ENCODE measurements around the gene TTLL8.

Gene TTLL8

DNA sequence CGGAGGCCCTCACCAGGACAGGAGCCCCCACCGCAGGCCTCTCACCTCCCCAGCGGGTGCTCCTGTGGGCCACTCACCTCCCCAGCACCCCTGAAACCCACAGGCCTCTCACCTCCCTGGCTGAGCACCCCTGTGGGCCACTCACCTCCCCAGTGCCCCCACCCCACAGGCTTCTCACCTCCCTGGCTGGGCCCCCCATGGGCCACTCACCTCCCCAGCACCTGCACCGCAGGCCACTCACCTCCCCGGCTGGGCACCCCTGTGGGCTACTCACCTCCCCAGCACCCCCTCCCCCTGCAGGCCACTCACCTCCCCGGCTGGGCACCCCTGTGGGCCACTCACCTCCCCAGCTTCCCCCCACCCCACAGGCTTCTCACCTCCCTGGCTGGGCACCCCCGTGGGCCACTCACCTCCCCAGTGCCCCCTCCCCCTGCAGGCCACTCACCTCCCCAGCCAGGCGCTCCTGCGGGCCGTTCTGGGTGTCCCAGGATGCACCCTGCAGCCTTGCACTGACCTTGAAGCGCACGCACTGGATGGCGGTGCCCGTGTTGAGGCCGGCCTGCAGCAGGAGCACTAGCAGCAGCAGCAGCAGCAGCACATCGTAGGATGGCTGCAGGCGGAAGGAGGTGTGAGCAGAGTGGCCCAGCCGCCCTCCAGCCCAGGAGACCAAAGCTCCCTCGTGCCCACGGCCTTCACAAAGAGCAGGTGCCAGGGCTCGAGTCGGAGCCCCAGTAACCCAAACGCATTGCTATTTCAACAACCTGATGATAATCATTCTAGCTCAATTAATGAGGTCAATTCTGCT, 5.7 kb upstream of the TTLL8 start:
- DNase-seq (ENCODE audit: insufficient read length, low spot score) (no peak), FAIRE-seq (no peak)

DNA sequence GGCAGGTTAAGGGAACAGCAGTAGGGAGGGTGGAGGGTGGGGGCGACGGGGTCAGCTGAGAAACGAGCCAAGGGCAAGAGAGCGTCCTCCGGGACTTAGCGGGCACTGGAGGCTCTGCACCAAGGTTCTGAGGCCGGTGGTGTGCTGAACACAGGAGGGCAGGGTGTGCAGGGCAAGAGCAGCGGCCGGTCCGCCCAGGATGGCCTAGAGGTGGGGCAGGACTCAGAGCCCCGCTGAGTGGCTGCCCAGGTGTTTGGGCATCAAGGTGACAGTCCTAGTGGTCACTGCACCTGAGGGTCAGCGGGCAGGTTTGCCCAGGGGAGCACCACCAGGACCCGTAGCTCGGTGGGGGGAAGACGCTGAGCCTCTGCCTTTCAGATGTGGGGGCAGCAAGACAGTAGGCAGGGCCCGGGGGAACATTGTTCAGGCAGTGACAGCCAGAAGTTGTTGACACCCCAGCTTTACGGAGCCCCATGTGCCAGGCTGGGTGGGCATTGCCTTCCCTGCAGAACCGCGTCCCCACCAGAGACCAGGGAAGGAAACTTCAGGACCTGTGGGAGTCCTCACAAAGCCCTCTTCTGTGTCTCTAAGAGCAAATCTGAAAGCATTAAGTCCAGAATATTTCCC, 4.5 kb upstream of the TTLL8 start:
- FAIRE-seq (no peak), DNase-seq (ENCODE audit: insufficient read length, low spot score) (no peak)

DNA sequence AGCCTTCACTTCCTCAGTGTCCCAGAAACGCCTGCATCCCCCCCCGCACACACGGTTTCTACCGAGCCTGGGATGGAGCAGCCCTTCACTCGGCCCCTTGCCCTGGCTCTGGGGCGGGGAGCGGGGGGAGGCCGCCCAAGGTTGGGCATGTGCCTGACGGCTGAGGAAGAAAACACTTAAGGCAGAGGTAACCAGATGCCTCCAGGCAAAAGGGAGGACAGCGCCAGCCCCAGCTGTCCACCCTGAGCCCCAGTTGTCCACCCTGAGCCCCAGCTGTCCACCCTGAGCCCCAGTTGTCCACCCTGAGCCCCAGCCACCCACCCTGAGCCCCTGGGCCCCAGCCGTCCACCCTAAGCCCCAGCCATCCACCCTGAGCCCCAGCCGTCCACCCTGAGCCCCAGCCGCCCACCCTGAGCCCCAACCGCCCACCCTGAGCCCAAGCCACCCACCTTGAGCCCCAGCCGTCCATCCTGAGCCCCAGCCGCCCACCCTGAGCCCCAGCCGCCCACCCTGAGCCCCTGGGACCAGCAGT, 3.8 kb upstream of the TTLL8 start:
- FAIRE-seq (no peak), DNase-seq (ENCODE audit: insufficient read length, low spot score) (no peak)

DNA sequence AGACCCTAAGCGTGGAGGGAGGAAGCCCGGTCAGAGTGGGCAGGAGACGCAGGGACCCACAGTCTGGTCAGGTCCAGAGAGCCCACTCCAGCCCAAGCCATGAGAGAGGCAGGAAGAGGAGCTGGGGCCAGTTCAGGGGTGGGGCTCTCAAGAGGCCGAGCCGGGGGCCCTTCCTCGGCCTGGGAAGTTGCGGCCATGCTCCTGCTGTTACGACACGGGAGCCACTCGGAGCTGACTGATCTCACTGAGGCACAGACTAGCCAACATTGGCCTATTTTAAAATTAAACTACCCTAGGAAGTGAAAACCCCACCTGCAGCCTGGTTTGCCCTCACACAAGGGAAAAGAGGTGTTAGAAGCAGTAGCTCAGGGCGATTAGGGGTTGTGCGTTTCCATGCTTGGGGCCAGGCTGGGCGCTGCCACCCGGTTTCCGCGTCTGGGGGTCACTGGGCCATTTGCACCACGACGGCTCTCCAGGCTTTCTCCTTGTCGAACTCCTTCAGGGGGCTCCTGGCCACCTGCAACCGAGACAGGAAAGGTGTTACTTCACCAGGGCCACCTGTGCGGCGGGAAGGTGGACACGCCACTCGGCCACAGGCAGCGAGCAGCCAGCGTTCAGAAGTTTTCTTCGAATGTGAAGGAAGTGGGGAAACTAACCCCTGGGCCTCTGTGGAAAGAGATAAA, 3.2 kb upstream of the TTLL8 start:
- DNase-seq (ENCODE audit: insufficient read length, low spot score) (no peak), FAIRE-seq (no peak)

DNA sequence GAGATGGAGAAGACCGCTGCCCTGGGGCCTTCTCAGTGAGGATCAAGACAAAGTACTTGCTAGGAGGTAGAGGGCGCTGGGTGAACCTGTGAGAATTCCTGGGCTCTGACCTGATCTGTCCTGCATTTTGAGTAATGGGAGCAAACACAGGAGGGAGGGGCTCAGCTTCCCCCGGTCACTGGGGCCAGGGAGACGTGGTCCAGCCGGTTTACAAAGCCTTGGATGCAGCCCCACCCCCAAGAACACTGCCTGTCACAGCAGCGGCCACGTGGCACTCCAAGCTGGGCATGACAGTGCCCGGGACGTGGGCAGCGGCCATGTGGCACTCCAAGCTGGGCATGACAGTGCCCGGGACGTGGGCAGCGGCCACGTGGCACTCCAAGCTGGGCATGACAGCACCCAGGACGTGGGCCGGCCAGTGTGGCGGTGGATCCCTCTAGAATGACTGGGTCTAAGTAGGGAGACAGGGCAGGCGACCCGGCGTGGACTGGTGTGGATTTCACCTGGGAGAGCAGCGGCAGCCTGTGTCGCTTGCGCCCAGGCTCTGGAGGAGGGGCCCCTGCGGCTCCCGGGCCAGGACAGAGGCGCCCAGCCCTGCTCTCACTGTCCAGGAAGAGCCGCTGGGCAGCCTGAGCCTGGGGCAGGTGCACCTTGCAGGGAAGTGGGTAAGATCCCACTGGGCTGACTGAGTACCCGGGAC, 2.5 kb upstream of the TTLL8 start:
- DNase-seq (ENCODE audit: insufficient read length, low spot score) (no peak), FAIRE-seq (no peak)

DNA sequence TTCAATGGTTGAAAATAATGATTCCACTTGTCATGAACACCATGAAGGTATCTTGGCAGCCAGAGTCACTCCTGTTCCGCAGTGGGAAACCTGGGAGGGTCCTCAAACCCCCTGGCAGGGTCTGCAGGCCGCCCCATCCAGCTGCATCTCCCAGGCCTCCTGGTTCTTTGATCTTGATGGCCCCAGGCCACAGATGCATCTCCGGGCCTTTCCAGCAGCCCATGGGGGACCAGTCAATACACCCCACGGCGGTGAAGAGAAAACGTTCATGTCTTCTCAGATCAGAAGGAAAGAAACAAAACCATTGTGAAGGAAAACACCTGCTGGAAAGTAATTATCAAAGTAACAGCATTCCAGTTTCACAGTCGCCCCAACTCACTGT, 1.8 kb upstream of the TTLL8 start:
- FAIRE-seq (no peak), DNase-seq (ENCODE audit: insufficient read length, low spot score) (no peak)

DNA sequence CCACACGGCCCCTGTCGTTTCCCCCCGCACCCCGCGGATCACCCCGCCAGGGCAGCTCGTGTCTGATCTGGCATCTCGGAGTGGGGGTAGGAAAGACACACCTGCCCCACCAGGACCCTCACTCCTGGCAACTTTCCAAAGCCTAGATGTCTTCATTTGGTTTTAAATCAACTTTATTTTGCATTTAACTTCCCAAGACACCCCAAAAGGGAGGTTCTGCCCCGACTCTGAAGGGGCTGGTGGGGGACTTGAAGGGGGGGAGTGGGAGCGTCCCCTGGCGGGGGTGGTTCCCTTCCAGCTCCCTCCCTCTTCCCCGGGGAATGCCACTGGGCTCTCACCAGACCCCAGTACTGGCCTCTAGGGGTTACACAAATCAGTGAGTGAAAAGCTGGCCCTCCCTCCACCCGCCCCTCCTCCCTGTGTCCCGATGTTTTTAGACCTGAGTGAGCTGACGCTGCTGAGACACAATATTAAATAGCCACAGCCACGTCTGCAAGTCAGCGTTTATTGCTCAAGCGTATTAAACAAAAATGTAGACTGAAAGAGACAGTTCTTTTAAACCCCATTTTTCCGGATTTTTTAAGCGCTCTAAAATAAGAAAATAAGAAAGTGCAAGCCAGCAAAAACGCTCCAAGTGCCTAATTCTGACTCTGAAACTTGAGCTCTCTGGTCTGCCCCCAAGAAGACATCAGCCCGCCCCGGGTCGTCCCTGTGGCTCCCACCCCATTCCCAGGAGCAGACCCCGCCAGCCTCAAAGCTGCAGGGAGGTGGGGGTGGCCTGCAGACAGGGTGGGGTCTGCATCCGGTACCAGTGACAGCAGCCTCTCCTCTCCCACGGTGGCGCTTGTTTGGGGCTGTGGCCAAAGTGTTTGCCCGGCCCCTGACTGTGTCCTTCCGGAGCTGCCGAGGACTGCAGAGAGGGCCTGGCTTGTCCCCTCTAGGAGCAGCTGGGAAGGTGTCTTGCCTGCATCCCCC, 1.1 kb upstream of the TTLL8 start:
- peak; percentile 18 for DNase-seq (ENCODE audit: insufficient read length, low spot score)
- FAIRE-seq = no peak

DNA sequence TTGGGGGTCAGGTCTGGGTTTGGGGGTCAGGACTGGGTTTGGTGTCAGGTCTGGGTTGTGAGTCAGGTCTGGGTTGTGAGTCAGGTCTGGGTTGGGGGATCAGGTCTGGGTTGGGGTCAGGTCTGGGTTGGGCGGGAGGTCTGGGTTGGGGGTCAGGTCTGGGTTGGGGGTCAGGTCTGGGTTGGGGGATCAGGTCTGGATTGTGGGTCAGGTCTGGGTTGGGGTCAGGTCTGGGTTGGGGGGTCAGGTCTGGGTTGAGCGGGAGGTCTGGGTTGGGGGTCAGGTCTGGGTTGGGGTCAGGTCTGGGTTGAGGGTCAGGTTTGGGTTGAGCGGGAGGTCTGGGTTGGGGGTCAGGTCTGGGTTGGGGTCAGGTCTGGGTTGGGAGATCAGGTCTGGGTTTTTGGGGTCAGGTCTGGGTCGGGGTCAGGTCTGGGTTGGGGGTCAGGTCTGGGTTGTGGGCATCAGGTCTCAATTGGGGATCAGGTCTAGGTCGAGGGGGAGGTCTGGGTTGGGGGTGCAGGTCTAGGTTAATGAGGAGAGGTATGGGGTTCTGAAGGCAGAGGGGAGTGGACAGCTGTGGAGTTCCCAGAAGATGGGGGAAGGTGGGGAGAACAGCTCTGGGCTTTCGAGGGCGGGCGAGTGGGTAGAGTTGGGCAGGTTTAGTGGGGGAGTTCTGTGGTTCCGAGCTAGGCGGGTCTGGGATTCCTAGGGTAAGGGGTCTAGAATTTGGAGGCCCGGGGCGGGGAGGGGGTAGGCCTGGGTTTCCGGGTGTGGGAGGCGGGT, 629 bp downstream of the TTLL8 start:
- FAIRE-seq = no peak
- DNase-seq (ENCODE audit: insufficient read length, low spot score) = no peak

DNA sequence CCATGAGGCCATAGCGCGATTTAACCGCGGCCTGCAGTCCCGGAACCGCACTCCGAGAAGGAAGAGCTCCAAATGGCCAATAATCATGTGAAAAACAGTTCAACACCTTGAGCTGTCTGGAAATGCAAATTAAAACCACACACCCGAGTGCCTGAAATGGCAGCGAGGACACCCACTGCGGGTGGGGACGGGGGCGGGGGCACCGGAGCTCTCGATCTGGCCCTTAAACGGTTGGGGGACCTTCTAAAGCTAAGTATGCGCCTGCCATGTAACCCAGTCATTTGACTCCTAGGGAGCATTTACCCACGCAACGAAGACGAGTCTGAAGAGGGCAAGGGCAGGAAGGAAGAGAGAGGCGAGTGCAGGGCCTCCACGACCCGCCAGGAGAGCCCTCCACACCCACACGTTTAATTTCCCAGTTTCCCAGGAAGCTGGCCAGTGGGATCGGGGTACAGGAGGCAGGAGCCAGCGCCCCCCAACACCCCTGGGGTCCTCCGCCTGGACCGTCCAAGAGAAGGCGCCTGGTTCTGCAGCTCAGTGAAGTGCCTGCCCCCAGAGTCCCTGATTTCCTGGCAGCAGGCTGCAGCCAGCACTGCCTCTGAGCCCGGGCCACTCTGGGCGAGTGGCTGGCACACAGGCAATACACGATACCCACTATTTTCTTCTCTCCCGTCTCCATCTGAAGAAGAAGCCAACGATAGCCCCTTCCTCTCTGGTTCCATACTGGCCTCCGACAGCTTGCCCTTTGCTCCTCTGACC, 1.7 kb downstream of the TTLL8 start:
- FAIRE-seq = no peak

DNA sequence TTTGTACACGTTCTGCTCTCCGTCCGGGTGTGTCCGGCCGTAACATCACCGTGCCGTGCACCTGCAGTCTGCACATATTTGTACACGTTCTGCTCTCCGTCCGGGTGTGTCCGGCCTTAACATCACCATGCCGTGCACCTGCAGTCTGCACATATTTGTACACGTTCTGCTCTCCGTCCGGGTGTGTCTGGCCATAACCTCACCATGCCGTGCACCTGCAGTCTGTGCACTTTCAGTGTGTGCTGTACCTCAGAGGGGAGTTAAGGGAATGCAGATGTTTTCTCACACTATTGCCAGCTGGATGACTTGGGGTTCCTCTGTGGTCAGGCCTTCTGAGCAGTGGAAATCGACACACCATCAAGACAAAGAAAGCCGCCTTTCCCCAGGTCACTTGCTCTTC, 4.2 kb downstream of the TTLL8 start:
- no peak for DNase-seq (ENCODE audit: insufficient read length, low spot score)
- FAIRE-seq = no peak

More for the DNA sequence above, 1.7 kb downstream of the TTLL8 start:
- DNase-seq (ENCODE audit: insufficient read length, low spot score) = no peak

DNA sequence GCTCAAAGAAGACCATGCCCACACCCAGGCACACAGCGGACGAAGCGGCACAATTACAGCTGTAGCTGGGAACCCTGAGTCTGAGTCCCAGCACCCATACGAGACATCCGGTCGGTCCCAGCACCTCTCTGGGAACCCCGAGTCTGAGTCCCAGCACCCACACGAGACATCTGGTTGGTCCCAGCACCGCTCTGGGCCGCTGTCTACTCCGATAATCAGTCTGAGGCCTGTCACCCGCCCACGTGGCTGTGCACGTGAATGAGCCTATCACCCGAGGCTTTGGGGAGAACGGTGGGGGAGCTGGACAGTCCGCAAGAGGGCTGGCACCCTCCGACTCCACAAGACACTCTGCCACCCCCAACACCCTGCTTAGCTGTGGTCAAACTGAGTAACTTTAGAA, 6.2 kb downstream of the TTLL8 start:
- FAIRE-seq (no peak), DNase-seq (ENCODE audit: insufficient read length, low spot score) (no peak)

DNA sequence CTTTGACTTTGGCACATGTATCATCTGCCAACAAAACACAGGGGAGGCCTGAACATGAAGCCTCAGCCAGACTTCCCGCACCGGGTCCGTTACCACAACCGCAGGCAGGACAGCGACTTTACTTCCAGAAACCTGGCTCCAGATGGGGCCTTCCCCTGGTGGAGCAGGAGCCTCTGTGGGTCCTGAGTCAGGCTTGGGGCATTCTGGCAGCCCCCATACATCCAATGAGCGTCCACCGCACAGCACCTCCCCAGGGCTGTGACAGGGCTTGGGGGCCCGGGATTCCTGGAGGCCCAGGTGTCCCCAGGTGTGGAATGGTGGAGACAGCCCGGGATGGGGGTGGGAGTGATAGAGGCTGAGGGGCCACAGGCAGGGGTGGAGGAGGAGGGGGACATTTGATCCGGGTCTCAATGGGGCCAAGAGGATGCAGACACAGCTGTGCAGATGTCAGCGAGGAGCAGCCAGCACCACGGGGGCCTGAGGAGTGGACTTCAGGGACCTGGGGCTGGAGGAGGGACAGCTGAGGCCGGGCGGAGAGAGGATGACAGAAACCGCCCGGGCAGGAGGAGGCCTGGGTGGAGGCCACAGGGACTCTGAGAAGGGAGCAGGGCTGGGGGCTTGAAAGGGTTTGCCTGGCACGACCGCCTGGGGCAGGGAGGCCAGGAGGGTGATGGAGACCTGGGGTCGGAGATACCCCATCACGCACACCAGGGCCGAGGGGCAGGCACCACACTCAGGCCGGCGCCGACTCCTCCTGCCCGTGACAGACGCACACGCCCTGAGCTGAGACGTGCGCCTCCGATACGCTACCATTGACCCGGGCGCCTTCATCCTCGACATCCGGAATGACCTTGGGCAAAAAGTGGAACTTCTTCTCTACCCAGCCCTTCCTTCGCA, 8.6 kb downstream of the TTLL8 start:
- no peak for FAIRE-seq
- no peak for DNase-seq (ENCODE audit: insufficient read length, low spot score)

DNA sequence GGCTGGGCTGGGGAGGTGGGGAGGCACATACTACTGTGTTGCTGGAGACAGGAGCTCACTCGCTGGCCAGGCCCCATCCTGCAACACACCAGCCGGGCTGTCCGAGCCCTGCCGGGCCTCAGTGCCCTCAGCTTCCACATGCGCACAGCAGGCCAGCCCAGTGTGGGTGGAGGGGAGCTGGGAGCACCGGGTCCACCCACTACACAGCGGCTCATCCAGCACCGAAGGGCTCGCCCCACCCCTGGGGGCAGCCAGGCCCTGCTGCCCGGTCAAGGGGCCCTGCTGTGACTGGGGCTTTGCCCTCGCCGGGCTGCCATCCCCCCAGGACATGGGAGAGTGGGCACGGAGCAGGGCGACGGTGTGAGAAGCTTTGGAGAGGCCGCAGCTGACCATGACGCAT, 9.3 kb downstream of the TTLL8 start:
- DNase-seq (ENCODE audit: insufficient read length, low spot score) (no peak), FAIRE-seq (no peak)

DNA sequence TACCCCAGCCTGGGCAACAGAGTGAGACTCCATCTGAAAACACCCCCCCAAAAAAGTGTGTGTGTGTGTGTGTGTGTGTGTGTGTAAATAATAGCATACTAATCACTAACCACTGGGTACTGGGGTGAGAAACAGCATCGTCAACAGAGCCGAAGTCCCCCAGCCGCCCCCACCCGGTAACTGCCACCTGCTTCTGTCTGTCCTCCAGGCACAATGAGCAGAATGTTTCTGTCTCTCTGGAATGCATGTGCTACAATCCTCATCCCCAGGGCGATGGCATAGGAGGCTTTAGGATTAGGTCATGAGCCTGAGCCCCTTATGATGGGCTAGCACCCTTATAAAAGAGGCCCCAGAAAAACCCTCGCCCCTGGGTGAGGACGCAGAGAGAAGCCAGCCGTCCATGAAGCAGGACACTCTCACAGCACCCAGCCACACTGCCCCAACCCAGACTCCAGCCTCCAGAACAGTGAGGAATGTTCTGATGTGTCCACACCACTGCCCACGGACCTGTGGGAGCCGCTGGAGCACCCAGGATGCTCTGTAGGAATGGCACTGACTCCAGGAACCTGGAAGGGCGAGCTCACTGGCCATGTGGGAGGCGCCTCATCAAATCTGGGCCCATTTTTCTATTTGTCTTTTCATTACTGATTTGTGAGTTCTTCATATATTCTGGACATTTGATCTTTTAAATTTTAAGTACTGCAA, 9.9 kb downstream of the TTLL8 start:
- FAIRE-seq (no peak), DNase-seq (ENCODE audit: insufficient read length, low spot score) (no peak)

DNA sequence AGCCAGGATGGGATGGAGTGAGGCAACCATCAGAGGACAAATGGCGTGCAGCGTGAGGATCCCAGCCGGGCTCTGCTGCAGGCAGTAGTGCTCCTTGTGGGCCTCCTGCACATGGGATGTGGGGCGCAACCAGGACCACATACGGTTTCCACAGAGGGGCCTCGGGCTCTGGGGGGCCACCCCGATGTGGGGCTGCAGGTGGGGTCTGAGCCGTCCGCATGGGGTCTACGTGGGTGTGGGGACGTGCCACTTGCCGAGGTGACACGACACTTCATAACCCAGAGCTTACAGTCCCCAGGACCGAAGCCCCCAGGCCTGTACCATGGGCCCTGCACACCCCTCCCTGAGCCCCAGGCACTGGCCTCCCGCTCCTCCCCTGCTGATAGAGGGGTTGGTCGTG, 10.8 kb downstream of the TTLL8 start:
- peak; percentile 26 for FAIRE-seq

DNA sequence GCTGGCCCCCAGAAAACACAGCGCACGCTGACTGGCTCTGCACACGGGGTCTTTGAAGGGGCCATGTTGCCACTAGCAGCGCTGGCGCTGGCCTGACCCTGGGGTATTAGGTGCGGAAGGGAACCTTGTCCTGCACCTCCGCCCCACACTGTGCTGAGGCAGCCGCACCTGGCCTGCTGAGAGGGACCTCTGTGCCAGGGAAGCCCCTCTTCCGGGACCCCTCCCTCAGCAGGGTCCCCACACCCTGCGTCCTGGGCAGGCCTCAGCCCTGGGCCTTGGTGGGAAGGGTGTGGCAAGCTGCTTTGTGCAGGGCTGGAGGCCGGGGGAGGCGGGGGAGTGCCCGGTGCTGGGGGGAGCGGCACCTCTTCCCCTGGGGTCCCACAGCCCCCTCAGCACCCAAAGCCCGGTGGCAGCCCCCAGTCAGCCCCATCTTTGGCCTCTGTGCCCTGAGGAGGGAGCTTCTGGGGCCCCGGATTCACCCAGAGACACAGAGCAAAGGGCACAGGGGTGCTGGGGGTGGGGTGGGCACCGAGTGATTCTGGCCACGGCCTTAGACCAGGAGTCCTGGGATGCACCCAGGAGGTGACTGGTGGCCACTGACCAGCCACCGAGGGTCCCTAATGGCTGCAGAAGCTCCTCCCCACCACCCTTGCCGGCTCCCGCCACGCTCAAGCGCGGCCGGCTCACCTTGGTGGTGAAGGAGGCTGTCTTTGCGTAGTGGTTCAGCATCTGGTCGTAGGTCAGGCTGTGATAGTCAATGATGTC, 11.4 kb downstream of the TTLL8 start:
- no peak for FAIRE-seq
- DNase-seq (ENCODE audit: insufficient read length, low spot score) = no peak

More for the DNA sequence above, 10.8 kb downstream of the TTLL8 start:
- DNase-seq (ENCODE audit: insufficient read length, low spot score) = no peak

All from HTR-8/SVneo (cell line).